Testis (tissue), 5 donors: ENCODE results near the gene HS3ST5. TPM values are rescaled to one million over a fixed set of nuclear protein-coding genes. Genes with fewer than 3 reads are reported as not detected.

ENCODE experiments used
- DNase-seq: peaks from one replicate; pipeline ENCODE4 v3.0.0-alpha.2; 2019
- H3K27ac ChIP-seq, 2 donors: fragments of 200-600 bp; sonication (generic); one replicate each; pipeline ENCODE4 v1.5.1; 2019
- H3K27me3 ChIP-seq: fragments of 200-600 bp; sonication (generic); one replicate; pipeline ENCODE4 v1.5.1; 2019
- H3K36me3 ChIP-seq: fragments of 200-600 bp; sonication (generic); one replicate; pipeline ENCODE4 v1.5.1; 2017; ENCODE audit warnings: low read depth; ENCODE audit errors: missing control alignments
- H3K4me1 ChIP-seq: fragments of 200-600 bp; sonication (generic); one replicate; pipeline ENCODE4 v1.5.1; 2019
- H3K4me3 ChIP-seq, 2 donors: fragments of 200-600 bp; sonication (generic); one replicate each; pipeline ENCODE4 v1.5.1; 2017 to 2019
- H3K9me3 ChIP-seq: fragments of 200-600 bp; sonication (generic); one replicate; pipeline ENCODE4 v1.5.1; 2017
- CTCF ChIP-seq, 3 experiments: fragments of 450-650 bp in 2 of 3; fragments of 200-600 bp in 1 of 3; sonication (generic) in 1 of 3; IDR thresholded peaks; one replicate each; pipeline ENCODE4 v1.5.1; 2016 to 2019; ENCODE audit warnings: antibody characterized with exemption in 3 of 3, mild to moderate bottlenecking in 2 of 3, moderate library complexity in 1 of 3
- POLR2A ChIP-seq: fragments of 450-650 bp; IDR thresholded peaks from one replicate; pipeline ENCODE4 v1.6.1; 2017; ENCODE audit warnings: antibody characterized with exemption, mild to moderate bottlenecking, moderate library complexity
- WGBS, 2 donors: methylation state at CpG; one replicate each; pipeline ENCODE4 v1.1.5; 2018; 5-methylcytosine and 5-hydroxymethylcytosine counted together
- intact Hi-C: fragments of 100-400 bp; cut with DNase I; formaldehyde crosslinking; loops from one replicate; pipeline ENCODE4 v1.15.1; 2023; ENCODE audit warnings: low total_unique reads
- long read RNA-seq, 2 donors: transcript quantifications; one replicate each; lab custom pipeline, GENCODE V29; 2026
- polyA plus RNA-seq: library from polyadenylated mRNA; stranded (reverse); fragments of 350-450 nt; fragmentation: Illumina TruSeq; extraction: RNeasy Lipid Tissue Mini Kit (QIAGEN cat#74804); gene quantifications from one replicate; pipeline ENCODE4 v1.2.3, GENCODE V29; 2014; ENCODE audit warnings: low read depth, low replicate concordance; ENCODE audit not compliant: insufficient read depth
- total RNA-seq, 2 donors: library from RNA; depleted of rRNA; stranded (reverse); fragments of >200 nt; gene quantifications; one replicate each; pipeline ENCODE4 v1.2.3, GENCODE V29; 2016

HS3ST5 gene
- total RNA-seq (under 1 TPM; 0.12 to 0.16 TPM), polyA plus RNA-seq (0.20 TPM)
- long read RNA-seq, donor 1: 0 reads
- long read RNA-seq, donor 2: 0 reads

- TF ChIP-seq CTCF (IDR thresholded peaks at IDR 0.05) (no peak), POLR2A (no peak)
- intact Hi-C loops: no loop called here
- Histone ChIP-seq H3K27me3 (no peaks in the 10 kb centered on the region), H3K4me1 (peaks cover 7% of the 10 kb centered on the region), H3K36me3 (no peaks in the 10 kb centered on the region), H3K4me3 (peak within 1 kb of the TSS; percentile 49 to 62), H3K27ac (peak within 1 kb of the TSS in 1 of 2 donors; percentile 24), H3K9me3 (no peaks in the 10 kb centered on the region)
- peak; percentile 56 for DNase-seq
- WGBS, 2 donors: 0% methylated on average over 30 to 70 of the region's 73 CpGs
Observed at GRCh38 chr6:114342826-114343781, at the start of gene HS3ST5. HS3ST5 (minus strand) TSS chr6:114343023; CDS start chr6:114062845, 280,178 bp downstream.

GRCh38 chr6:114390176-114390575, 47.4 kb upstream of the HS3ST5 start:
- no peak for DNase-seq
- no peaks in the 10 kb centered on the region for H3K4me1 ChIP-seq
- no peak overlapping the region for H3K4me3 ChIP-seq
- no peaks in the 10 kb centered on the region for H3K36me3 ChIP-seq
- no peaks in the 10 kb centered on the region for H3K27me3 ChIP-seq
- TF ChIP-seq CTCF (IDR thresholded peaks at IDR 0.05) (no peak), POLR2A (no peak)
- H3K9me3 ChIP-seq: no peaks in the 10 kb centered on the region
- 72 to 81% methylated on average over 2 of the region's 2 CpGs for WGBS, 2 donors
- intact Hi-C loops: no loop called here
- H3K27ac ChIP-seq: no peak overlapping the region

- Histone ChIP-seq H3K27me3 (no peaks in the 10 kb centered on the region), H3K4me3 (no peak overlapping the region), H3K9me3 (no peaks in the 10 kb centered on the region), H3K4me1 (no peaks in the 10 kb centered on the region), H3K27ac (no peak overlapping the region), H3K36me3 (no peaks in the 10 kb centered on the region)
- TF ChIP-seq POLR2A: no peak
- no peak for TF ChIP-seq CTCF (IDR thresholded peaks at IDR 0.05)
- intact Hi-C loops: no loop called here
- no peak for DNase-seq
Observed at GRCh38 chr6:114389111-114389510, 46.3 kb upstream of the HS3ST5 start.

- DNase-seq: no peak
- intact Hi-C loops: no loop called here
- TF ChIP-seq POLR2A (no peak), CTCF (IDR thresholded peaks at IDR 0.05) (no peak)
- no peaks in the 10 kb centered on the region for H3K27me3 ChIP-seq
- H3K27ac ChIP-seq: no peak overlapping the region
- H3K4me1 ChIP-seq: no peaks in the 10 kb centered on the region
- H3K4me3 ChIP-seq: no peak overlapping the region
- 74 to 98% methylated on average over 1 of the region's 1 CpG for WGBS, 2 donors
- H3K36me3 ChIP-seq: no peaks in the 10 kb centered on the region
- no peaks in the 10 kb centered on the region for H3K9me3 ChIP-seq
Observed at GRCh38 chr6:114382406-114382805, 39.6 kb upstream of the HS3ST5 start.
